GM18498 (cell line): ENCODE data around the gene EGR2.

Experiments
- ATAC-seq: cut with Tn5 transposase; IDR thresholded peaks from one replicate; pipeline ENCODE4 v1.9.1; 2021; ENCODE audit warnings: mild to moderate bottlenecking, moderate library complexity; ENCODE audit not compliant: unreplicated experiment

Gene EGR2

DNA sequence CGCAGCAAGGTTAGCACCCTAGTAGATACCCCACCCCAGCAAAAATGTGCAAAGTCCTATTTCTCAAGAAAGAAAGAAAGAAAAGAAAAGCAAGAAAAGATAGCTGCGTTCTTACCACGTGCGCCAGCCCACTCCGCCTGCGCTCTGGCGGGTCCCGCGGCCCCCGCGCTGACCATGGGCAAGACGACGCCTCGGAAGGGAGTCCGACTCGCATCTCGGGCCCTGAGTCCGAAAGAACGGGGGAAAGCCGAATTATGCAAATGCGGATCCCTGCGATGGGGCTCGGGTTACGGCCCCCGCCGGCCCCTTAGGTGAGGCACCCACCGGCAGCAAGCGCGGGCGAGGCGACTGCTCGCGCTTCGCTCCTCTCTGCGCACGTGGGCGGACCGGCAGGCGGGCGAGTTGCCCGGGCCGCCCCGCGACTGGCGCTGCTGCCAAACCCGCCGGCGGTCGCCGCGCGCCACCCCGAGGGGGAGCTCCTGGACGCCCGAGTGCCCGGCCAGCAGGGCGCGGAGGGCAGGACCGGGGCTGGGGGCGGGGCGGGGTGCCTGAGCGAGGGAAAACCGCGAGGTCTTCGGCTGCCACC is 2.4 kb upstream of the EGR2 start:
- ATAC-seq = no peak

GRCh38 chr10:62817766-62818425 is 1.7 kb upstream of the EGR2 start:
- peak; percentile 35 for ATAC-seq

- ATAC-seq = peak; percentile 25
Measured at GRCh38 chr10:62817121-62817765, 1.1 kb upstream of the EGR2 start.

DNA sequence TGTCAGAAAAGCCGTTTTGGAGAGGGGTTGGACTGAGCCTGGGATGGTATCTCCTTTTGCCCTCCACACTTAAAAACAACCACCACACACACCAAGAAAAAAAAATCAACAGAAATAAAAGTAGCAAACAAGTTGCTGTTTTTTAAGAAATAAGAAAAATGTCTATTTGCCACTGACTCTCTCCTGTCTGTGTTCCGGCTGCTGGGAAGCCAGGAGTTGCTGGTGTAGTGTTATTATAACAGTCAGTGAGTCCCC is 163 bp downstream of the EGR2 start:
- ATAC-seq = no peak

DNA sequence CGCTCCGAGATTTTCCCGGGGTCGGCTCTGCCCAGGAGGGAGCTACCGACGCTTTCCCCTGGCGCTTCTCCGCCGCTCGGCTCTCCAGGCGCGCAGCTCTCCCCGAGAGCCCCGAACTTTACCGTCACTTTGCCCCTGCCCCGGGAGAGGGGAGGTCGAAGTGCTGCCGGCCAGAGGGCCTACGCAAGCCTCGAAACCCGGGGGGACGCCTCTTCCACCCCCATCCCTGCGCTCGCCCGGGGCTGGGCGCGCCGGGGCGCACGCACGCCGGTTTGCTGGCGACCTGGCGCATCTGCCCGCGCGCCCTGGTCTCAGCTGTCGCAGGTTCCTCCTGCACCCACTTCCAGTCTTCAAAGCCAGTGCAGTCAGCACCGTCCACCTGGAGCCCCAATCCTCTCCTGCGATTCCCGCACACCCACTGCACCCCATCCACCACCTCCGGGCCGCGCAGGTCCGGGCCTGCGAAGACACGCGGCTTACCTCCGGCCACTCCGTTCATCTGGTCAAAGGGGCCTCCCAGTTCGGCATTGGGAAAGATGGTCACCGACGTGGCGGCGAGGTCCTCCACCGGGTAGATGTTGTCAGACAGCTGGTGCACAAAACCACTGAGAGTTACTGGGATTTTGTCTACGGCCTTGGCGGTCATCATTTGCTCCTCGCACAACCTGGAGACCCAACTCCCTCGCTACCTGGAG is 638 bp downstream of the EGR2 start:
- no peak for ATAC-seq

DNA sequence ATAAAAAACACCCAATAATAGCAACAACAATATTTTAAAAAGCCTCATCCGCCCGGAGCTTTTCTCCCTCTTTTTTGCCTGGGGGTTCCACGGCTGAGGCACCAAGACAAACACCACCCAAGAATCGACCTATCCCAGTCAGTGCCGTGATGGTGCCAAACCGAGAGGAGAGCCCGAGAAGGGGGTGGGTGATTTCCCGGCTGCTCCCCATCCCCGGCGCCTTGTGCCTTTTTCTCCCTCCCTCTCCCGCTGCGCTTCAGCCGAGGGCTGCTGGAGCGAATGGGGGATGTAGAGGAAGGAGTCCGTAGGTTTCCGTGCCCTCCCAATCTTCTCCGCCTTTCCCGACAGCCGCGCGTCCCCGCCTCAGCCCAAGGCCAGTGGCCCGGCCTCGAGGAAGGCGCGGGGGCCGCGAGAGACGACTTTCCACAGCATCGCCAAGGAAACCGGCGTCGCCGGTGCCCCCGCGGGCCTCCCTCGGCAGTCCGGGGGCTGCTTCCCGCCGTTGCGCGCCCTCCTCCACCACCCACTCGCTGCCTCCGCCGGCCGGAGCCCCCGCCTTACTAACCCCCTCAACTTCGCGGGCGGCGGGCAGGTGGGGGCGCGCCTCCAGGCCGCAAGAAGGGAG is 1.3 kb downstream of the EGR2 start:
- ATAC-seq = no peak

- ATAC-seq = no peak
Measured at GRCh38 chr10:62813981-62814380, 2.2 kb downstream of the EGR2 start.

DNA sequence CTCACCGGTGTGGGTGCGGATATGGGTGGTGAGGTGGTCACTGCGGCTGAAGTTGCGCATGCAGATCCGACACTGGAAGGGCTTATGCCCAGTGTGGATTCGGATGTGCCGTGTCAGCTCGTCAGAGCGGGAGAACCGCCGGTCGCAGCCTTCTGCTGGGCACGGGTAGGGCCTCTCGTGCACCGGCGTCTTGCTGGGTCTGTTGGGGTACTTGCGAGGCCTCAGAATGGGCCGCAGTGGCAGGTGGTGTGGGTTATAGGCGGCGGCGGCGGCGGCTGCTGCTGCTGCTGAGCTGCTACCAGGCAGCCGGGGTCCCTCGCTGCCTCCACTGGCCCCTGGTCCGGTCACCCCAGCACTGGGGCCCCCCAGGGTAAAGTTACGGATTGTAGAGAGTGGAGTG is 2.7 kb downstream of the EGR2 start:
- no peak for ATAC-seq

- no peak for ATAC-seq
Measured at GRCh38 chr10:62812672-62813439, 3.3 kb downstream of the EGR2 start.

DNA sequence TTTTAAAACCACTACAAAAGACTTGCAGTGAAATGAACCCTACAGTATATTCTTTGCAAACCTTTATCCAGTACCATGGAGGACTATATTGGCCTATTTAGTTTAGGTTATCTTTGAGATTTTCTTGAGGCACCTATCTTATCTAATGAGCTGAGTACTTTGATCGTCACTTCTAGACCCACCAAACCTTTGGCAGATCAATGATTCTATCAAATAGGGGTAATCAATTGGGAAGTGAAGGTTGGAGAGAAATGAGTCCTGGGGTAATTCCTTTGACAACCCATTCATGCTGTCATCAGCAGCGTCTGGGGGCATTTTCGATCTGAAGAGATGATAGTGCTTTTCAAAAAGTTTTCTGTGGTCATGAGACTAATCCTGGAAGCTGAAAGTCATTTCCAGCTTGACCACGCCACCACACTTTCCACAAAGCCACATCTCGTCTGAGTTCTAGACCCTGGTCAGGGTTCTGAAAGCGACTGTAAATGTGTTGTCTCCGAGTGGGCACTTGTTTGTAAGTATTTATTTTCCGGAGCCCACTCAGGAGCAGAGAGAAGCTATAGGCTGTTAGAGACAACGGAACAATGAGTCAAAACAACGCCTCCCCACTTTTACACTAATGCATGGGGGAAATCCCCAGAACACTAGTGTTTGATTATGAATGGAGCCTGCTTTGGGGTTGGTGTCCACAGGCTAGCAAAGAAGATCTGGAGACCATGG is 4.8 kb downstream of the EGR2 start:
- ATAC-seq = peak; percentile 30

DNA sequence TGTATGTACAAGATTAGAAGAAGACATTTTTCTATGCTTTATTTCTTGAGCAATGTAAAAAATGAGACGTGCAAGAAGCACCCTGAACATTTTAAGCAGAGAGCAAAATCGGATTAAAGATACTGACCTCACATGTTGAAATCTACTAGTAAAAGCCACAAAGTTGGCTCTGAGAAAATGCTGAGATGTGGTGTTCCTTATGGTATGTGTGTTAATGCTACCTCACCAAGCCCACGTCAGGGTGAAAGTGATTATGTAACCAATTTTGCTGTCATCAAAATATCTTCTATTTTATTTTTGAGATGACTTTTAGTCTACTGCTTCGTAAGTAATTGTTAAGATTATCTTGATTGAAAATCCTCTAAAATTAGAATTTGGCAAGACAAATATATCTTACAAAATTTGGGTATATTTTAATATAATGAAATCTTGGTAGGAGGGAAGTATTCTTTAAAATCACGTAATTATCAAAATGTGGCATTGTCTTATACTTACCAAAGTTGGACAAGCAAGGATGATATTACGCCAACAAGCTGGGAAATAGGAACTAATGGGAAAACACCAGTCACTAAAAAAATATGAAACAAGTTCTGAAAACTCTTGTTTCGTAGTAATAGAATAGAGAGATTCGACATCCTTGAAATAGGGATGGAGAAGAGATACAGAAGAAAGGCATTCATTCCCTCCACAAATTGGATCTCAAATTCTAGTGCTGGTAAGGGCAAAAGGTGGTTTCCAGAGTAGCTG is 5.8 kb downstream of the EGR2 start:
- ATAC-seq = no peak

- no peak for ATAC-seq
Measured at GRCh38 chr10:62806251-62806650, 9.9 kb downstream of the EGR2 start.

DNA sequence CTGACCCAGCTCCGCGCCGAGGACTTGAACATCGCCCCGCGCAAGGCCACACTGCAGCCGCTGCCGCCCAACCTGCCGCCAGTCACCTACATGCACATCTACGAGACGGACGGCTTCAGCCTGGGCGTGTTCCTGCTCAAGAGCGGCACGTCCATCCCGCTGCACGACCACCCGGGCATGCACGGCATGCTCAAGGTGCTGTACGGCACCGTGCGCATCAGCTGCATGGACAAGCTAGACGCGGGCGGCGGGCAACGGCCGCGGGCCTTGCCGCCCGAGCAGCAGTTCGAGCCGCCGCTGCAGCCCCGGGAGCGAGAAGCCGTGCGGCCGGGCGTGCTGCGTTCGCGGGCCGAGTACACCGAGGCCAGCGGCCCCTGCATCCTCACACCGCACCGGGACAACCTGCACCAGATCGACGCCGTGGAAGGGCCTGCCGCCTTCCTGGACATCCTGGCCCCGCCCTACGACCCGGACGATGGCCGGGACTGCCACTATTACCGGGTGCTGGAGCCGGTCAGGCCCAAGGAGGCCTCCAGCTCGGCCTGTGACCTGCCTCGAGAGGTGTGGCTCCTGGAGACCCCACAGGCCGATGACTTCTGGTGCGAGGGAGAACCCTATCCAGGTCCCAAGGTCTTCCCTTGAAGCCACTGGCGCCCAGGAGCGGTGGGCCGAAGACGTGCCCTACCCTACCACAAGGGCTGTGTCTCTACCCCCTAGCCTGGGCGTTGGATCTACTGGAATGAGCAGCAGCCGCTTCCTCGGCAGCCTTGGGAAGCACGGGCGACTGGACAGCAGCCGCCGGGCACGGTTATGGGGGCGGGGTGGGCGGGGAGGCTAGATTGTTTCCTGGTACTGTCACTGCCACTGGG is 10.7 kb downstream of the EGR2 start:
- peak; percentile 11 for ATAC-seq

DNA sequence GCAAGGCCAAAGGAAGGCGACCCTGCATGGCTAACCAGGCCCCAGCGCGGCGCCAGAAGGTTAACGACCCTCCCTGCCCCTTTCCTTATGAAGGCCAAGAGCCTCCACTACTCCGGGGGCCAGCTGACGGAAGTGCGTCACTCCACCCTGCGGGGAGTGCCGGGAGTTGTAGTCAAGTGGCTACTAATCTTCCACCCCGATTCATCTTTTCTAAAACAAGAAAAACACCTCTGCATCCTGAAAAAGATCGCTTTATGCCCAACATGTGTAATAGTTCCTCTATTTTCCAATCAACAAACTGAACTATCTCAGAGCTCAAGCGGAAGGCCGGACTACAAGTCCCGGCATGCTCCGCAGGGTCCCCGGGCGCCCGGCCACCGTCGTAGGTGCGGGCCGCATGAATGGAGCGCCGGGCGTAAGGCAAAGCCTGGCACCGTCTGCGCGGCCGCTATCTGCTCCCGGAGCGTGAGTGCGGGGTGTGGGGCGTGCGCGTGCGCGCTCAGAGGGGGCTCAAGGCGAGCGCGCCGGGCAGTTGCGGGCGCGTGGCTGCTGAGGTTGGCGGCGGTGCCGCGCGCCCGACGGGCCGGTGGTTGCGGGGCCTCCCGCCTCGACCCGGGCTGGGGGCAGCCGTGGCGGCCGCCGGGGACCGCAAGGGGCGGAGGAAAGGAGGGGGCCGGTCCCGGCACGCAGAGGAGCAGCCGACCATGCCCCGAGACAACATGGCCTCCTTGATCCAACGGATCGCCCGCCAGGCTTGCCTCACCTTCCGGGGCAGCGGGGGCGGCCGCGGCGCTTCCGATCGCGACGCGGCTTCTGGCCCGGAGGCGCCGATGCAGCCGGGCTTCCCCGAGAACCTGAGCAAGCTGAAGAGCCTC is 11.6 kb downstream of the EGR2 start, which contains the start of gene ADO:
ADO (plus strand) TSS at position 365 of the 875 bp plus-strand sequence; CDS start at position 705, 340 bp downstream.
- peak; percentile 90 for ATAC-seq

DNA sequence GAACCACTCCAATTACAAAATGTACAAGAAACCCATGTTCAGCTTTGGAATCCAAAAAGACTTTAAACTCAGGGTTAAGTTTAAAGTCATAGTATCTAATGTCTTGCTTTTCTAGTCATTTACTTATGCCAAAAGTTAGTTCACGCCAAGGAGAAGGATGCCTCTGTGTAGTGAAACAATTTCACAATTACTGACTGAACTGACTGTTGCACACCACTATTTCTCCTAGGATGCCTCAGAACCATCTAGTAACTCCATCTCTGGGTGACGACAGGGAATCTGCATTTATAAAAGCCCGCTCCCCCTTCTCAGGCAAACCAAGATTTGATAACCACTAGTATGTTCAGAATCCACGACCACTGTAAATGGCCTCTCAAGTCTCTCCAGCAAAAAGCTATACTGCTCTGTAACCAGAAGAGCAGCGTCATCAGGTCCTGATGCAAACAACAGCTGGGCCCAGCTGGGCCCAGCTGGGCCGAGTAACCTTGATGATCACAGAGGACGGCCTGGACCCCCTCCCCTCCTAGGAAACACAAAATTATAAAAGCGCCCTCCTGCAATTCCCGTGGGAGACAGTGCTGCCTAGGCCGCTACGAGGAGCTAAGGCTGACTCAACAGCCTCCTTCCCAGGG is 12.3 kb downstream of the EGR2 start:
- ATAC-seq = no peak

GRCh38 chr10:62801871-62802270 is 14.3 kb downstream of the EGR2 start:
- ATAC-seq = no peak

DNA sequence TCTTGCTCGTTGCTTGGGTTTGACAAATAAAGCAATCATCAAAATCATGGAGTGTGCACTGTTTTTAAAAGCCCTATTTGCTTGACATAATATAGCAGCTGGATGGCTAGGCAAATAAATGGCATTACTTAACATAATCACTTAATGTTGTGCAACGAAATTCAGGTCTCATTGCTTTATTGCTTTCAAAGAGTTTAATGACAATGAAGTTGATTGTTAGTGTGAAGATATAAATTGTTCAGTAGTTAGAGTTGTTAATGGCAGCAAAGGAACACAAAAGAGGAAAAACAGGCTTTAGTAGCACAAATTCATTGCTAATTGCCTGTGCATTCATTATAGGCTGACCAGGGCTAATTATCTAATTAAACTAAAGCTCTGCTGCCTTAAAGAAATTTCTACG is 19.3 kb downstream of the EGR2 start:
- ATAC-seq = no peak
